ENCODE results near the gene KAT8. TPM values are rescaled to one million over a fixed set of nuclear protein-coding genes. Genes with fewer than 3 reads are reported as not detected.

Gene KAT8
- total and polyA plus RNA-seq, 2 of the 13 experiments (the other 11 are each of a cell fraction or from before 2014, with no cell fraction given), result 79.0 to 84.2 TPM

DNA sequence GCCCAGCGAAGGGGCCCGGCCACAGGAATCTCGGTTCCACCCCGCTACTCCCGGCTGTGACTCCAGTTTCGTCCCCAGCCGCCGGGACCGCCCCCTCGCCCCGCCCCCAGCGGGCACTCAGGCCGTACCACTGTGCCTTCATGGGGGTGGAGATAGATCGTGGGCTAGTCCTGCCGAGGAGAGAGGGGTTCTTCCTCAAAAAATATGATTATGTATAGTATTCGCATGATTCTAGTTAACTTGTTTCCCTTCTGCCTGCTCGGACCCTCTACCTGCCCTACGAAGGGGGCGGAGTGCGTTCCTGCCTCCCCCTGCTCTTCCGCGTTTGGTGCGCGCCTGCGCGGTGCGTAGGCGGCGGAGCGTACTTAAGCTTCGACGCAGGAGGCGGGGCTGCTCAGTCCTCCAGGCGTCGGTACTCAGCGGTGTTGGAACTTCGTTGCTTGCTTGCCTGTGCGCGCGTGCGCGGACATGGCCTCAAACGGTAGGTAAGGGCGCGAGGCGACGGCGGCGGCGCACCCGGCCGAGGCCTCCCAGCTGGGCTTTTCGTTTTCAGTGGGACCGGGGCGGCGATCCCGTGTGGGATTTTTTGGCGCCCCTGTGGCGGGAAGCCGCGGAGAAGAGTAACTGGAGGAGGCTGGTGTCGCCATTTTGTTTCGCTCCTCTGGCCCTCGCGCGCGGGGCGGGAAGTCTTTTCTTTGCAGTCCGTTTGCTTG is 62.4 kb downstream of the KAT8 start, which contains the start of gene FUS (continued):
- TF ChIP-seq, protein P1, sequence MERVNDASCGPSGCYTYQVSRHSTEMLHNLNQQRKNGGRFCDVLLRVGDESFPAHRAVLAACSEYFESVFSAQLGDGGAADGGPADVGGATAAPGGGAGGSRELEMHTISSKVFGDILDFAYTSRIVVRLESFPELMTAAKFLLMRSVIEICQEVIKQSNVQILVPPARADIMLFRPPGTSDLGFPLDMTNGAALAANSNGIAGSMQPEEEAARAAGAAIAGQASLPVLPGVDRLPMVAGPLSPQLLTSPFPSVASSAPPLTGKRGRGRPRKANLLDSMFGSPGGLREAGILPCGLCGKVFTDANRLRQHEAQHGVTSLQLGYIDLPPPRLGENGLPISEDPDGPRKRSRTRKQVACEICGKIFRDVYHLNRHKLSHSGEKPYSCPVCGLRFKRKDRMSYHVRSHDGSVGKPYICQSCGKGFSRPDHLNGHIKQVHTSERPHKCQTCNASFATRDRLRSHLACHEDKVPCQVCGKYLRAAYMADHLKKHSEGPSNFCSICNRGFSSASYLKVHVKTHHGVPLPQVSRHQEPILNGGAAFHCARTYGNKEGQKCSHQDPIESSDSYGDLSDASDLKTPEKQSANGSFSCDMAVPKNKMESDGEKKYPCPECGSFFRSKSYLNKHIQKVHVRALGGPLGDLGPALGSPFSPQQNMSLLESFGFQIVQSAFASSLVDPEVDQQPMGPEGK (CRISPR knock-in tag; IDR thresholded peaks at IDR 0.05), result peak; percentile 57
- peak in 1 of 2 experiments; percentile 63; a peak in 2 of 4 replicates for TF ChIP-seq ATF4 (CRISPR knock-in tag; IDR thresholded peaks at IDR 0.05)
- TF ChIP-seq HES4 (CRISPR knock-in tag; IDR thresholded peaks at IDR 0.05; ENCODE audit: borderline replicate concordance), result peak; percentile 97
- TF ChIP-seq TMF1 (CRISPR knock-in tag; IDR thresholded peaks at IDR 0.05; ENCODE audit: low read depth), result peak; percentile 82
- TF ChIP-seq, protein P2, sequence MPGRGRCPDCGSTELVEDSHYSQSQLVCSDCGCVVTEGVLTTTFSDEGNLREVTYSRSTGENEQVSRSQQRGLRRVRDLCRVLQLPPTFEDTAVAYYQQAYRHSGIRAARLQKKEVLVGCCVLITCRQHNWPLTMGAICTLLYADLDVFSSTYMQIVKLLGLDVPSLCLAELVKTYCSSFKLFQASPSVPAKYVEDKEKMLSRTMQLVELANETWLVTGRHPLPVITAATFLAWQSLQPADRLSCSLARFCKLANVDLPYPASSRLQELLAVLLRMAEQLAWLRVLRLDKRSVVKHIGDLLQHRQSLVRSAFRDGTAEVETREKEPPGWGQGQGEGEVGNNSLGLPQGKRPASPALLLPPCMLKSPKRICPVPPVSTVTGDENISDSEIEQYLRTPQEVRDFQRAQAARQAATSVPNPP (CRISPR knock-in tag; IDR thresholded peaks at IDR 0.05), result peak; percentile 64; the same call in 1 of the 2 replicates
- peak; percentile 97 for TF ChIP-seq STAT5B (CRISPR knock-in tag; IDR thresholded peaks at IDR 0.05)
- TF ChIP-seq ZFP1 (CRISPR knock-in tag; IDR thresholded peaks at IDR 0.05), result peak; percentile 94
- peak; percentile 64 for TF ChIP-seq ERF (CRISPR knock-in tag; IDR thresholded peaks at IDR 0.05)
- TF ChIP-seq GZF1 (CRISPR knock-in tag; IDR thresholded peaks at IDR 0.05), result no peak; the same call in 1 of the 2 replicates
- TF ChIP-seq, protein P3, sequence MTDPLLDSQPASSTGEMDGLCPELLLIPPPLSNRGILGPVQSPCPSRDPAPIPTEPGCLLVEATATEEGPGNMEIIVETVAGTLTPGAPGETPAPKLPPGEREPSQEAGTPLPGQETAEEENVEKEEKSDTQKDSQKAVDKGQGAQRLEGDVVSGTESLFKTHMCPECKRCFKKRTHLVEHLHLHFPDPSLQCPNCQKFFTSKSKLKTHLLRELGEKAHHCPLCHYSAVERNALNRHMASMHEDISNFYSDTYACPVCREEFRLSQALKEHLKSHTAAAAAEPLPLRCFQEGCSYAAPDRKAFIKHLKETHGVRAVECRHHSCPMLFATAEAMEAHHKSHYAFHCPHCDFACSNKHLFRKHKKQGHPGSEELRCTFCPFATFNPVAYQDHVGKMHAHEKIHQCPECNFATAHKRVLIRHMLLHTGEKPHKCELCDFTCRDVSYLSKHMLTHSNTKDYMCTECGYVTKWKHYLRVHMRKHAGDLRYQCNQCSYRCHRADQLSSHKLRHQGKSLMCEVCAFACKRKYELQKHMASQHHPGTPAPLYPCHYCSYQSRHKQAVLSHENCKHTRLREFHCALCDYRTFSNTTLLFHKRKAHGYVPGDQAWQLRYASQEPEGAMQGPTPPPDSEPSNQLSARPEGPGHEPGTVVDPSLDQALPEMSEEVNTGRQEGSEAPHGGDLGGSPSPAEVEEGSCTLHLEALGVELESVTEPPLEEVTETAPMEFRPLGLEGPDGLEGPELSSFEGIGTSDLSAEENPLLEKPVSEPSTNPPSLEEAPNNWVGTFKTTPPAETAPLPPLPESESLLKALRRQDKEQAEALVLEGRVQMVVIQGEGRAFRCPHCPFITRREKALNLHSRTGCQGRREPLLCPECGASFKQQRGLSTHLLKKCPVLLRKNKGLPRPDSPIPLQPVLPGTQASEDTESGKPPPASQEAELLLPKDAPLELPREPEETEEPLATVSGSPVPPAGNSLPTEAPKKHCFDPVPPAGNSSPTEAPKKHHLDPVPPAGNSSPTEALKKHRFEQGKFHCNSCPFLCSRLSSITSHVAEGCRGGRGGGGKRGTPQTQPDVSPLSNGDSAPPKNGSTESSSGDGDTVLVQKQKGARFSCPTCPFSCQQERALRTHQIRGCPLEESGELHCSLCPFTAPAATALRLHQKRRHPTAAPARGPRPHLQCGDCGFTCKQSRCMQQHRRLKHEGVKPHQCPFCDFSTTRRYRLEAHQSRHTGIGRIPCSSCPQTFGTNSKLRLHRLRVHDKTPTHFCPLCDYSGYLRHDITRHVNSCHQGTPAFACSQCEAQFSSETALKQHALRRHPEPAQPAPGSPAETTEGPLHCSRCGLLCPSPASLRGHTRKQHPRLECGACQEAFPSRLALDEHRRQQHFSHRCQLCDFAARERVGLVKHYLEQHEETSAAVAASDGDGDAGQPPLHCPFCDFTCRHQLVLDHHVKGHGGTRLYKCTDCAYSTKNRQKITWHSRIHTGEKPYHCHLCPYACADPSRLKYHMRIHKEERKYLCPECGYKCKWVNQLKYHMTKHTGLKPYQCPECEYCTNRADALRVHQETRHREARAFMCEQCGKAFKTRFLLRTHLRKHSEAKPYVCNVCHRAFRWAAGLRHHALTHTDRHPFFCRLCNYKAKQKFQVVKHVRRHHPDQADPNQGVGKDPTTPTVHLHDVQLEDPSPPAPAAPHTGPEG (CRISPR knock-in tag; IDR thresholded peaks at IDR 0.05), result peak; percentile 34
- peak; percentile 79; the same call in 1 of the 2 replicates for TF ChIP-seq ZNF614 (CRISPR knock-in tag; IDR thresholded peaks at IDR 0.05; ENCODE audit: borderline replicate concordance)
- TF ChIP-seq ZNF281 (CRISPR knock-in tag; IDR thresholded peaks at IDR 0.05; ENCODE audit: borderline replicate concordance), result peak; percentile 68
- TF ChIP-seq ZNF780A (CRISPR knock-in tag; IDR thresholded peaks at IDR 0.05), result peak; percentile 71; the same call in 1 of the 2 replicates
- TF ChIP-seq SRF (IDR thresholded peaks at IDR 0.05; ENCODE audit: low read depth, low read length), result peak; percentile 7; the same call in 1 of the 2 replicates
- no peak for TF ChIP-seq ZNF562 (CRISPR knock-in tag; IDR thresholded peaks at IDR 0.05; ENCODE audit: borderline replicate concordance)
- no peak; the same call in 1 of the 2 replicates for TF ChIP-seq ZNF878 (CRISPR knock-in tag; IDR thresholded peaks at IDR 0.05)

Data from HepG2 (cell line).